ENCODE results near the gene SORCS2. TPM values are rescaled to one million over a fixed set of nuclear protein-coding genes. Genes with fewer than 3 reads are reported as not detected.

The SORCS2 gene
- polyA plus RNA-seq, 1 donor: 8.5 TPM

GRCh38 chr4:7218686-7219085 lies 26.3 kb downstream of the SORCS2 start:
- no peak for DNase-seq

GRCh38 chr4:7222521-7222920 lies 30.2 kb downstream of the SORCS2 start:
- DNase-seq: no peak

- no peak for DNase-seq
Measured at GRCh38 chr4:7223541-7223940, 31.2 kb downstream of the SORCS2 start.

- DNase-seq: no peak
Measured at GRCh38 chr4:7224001-7224400, 31.7 kb downstream of the SORCS2 start.

- DNase-seq: no peak
Measured at GRCh38 chr4:7224878-7225533, 32.7 kb downstream of the SORCS2 start.

GRCh38 chr4:7226439-7226838 lies 34.1 kb downstream of the SORCS2 start:
- peak; percentile 39 for DNase-seq

- DNase-seq: no peak
Measured at GRCh38 chr4:7227008-7227407, 34.7 kb downstream of the SORCS2 start.

- no peak for DNase-seq
Measured at GRCh38 chr4:7228734-7229133, 36.4 kb downstream of the SORCS2 start.

- DNase-seq: no peak
Measured at GRCh38 chr4:7232061-7232650, 39.8 kb downstream of the SORCS2 start.

GRCh38 chr4:7233006-7233580 lies 40.8 kb downstream of the SORCS2 start:
- DNase-seq: no peak

GRCh38 chr4:7233601-7234000 lies 41.3 kb downstream of the SORCS2 start:
- DNase-seq: no peak

GRCh38 chr4:7234355-7235029 lies 42.2 kb downstream of the SORCS2 start:
- no peak for DNase-seq

GRCh38 chr4:7235030-7235380 lies 42.7 kb downstream of the SORCS2 start:
- no peak for DNase-seq

GRCh38 chr4:7236847-7237246 lies 44.5 kb downstream of the SORCS2 start:
- no peak for DNase-seq

- no peak for DNase-seq
Measured at GRCh38 chr4:7237873-7238272, 45.5 kb downstream of the SORCS2 start.

GRCh38 chr4:7238300-7238960 lies 46.1 kb downstream of the SORCS2 start:
- DNase-seq: no peak

GRCh38 chr4:7239101-7239820 lies 46.9 kb downstream of the SORCS2 start:
- DNase-seq: no peak

- DNase-seq: no peak
Measured at GRCh38 chr4:7239844-7240243, 47.5 kb downstream of the SORCS2 start.

- no peak for DNase-seq
Measured at GRCh38 chr4:7240306-7240705, 48.0 kb downstream of the SORCS2 start.

GRCh38 chr4:7241597-7242125 lies 49.3 kb downstream of the SORCS2 start:
- DNase-seq: no peak

GRCh38 chr4:7242766-7243165 lies 50.4 kb downstream of the SORCS2 start:
- no peak for DNase-seq
